Nucleus accumbens (tissue), 56 donors: Measurements from ENCODE around the gene MED25.

Experiments
- DNase-seq, 56 donors: peaks; one replicate each; lab custom pipeline; 2025; lab: John Stamatoyannopoulos, UW

MED25 gene

DNA sequence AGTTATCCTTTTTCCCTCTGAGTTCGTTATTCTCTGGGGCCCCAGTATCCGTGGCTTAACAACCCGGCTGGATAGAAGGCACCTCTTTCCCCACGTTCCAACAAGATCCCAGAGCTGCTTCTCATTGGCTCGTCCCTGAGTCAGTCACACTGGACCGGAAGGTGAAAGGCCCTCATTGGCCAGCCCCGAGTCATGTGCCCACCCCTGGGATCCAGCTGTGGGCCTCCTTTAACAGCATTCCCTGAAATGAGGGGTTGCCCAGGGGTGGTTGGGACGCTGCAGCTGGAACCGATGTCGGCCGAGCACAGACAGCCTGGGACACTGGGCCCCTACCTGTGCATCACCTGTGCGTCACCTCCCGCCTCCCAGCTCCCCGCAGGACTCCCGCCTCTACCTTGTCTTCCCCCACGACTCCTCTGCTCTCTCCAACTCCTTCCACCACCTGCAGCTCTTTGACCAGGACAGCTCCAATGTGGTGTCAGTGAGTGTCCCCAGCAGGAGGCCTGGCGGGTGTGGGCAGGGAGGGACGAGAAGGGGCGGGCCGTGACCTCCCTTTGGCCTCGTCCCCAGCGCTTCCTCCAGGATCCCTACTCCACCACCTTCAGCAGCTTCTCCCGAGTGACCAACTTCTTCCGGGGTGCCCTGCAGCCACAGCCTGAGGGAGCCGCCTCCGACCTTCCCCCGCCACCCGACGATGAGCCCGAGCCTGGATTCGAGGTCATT is 63.7 kb downstream of the MED25 start:
- no peak for DNase-seq

DNA sequence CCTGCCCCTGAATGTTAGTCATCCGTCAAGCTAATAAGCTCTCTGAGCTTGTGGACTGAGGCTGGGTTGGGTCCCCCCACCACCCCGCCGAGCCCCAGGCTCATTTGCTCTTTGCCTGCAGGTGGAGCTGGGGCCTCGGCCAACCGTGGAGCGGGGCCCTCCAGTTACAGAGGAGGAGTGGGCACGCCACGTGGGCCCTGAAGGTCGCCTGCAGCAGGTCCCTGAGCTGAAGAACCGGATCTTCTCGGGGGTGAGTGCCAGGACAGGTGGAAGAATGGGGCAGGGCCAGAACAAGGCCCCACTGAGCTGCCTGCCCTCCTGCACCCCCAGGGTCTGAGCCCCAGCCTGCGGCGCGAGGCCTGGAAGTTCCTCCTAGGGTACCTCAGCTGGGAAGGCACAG is 64.6 kb downstream of the MED25 start:
- DNase-seq, result no peak

DNA sequence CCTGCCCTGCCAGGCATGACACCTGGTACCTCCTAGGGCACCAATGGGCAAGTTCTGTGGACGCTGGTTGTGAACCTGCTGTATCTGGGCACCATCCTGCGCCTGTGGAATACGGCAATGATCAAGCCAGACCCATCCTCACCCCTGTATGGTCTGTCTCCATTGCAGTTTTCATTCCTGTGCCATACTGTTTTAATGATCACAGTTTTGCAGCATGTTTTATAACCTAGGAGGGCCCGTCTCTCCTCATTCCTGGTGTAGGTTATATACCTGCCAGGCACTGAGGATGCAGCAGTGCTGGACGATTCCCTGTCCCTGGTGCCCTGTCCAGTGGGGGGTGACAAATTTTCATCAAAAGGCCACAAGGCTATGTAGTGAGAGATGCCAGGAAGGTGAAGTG is 65.0 kb downstream of the MED25 start:
- DNase-seq, result no peak

DNA sequence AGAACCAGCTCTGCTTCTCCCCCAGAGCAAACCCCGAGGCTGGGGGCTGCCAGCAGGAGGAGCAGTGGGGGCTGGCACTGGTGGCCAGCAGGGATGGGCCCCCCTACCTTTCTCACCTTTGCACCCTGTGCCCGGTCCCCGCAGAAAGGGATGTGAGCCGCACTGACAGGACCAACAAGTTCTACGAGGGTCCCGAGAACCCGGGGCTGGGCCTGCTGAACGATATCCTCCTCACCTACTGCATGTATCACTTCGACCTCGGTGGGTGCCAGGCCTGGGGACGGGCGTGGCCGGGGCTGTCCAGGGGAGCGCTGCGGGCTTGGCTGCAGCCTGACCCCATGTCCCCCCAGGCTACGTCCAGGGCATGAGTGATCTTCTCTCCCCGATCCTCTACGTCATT is 66.0 kb downstream of the MED25 start:
- no peak for DNase-seq

DNA sequence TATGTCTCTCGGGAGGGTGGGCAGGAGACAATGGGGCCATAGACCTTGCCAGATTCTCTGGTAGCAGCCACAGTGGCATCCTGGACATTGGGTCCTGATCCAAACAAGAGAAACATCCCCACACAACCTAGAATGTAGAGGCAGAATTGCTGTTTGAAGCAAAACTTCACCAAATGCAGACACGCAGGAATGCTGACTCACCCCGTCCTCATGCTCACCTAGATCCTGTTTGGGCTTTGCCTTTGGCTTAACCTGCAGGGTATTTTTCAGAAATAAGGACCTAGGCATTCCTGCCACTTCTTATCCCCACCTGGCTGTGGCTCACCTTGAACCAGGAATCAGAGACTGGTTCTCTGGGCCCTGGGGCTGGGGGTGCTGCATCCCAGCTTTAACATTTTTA is 66.7 kb downstream of the MED25 start:
- DNase-seq, result no peak
